HEK293 (cell line): ENCODE data around the gene ZIK1.
A peak's percentile ranks its signal among the peaks of the same experiment; 100 is the strongest.

Experiments
- CTCF ChIA-PET: fragments of 350-600 bp; formaldehyde crosslinking; extraction: SDS; loops from one replicate; lab custom pipeline; 2021; ENCODE audit warnings: antibody characterized with exemption; lab: Yijun Ruan, JAX
- POLR2A ChIA-PET: fragments of 300-600 bp; formaldehyde crosslinking; extraction: SDS; loops from one replicate; lab custom pipeline; 2020; ENCODE audit warnings: antibody characterized with exemption, inconsistent platforms; lab: Yijun Ruan, JAX
- H3K27ac ChIP-seq: fragments of 200-500 bp; sonication (Bioruptor generic); 2 replicates; pipeline ENCODE4 v1.5.1; 2014; ENCODE audit warnings: low read depth, low read length, control low read depth, inconsistent platforms; ENCODE audit errors: extremely low read depth
- H3K36me3 ChIP-seq, 2 experiments: fragments of 200-500 bp in 1 of 2; sonication (Bioruptor generic) in 1 of 2; 1 replicate in 1 of 2; 2 replicates in 1 of 2; pipeline ENCODE4 v1.5.1; 2014 to 2017; ENCODE audit warnings: inconsistent platforms in 2 of 2, low read length in 2 of 2; ENCODE audit not compliant: control insufficient read depth in 2 of 2, insufficient read depth in 1 of 2
- H3K4me1 ChIP-seq: fragments of 200-500 bp; sonication (Bioruptor generic); 2 replicates; pipeline ENCODE4 v1.5.1; 2014; ENCODE audit warnings: mild to moderate bottlenecking, low read length, inconsistent platforms; ENCODE audit not compliant: control insufficient read depth, insufficient read depth
- H3K4me3 ChIP-seq: 2 replicates; pipeline ENCODE4 v1.5.1; 2011; ENCODE audit warnings: low read depth, mild to moderate bottlenecking, control low read depth, low read length, moderate library complexity
- H3K9me3 ChIP-seq: fragments of 200-500 bp; sonication (Bioruptor generic); 2 replicates; pipeline ENCODE4 v1.5.1; 2014; ENCODE audit warnings: low read depth, low read length, inconsistent platforms; ENCODE audit not compliant: control insufficient read depth, insufficient read depth
- BCL6B ChIP-seq: fragments of 450-650 bp; formaldehyde crosslinking; IDR thresholded peaks from 2 replicates; pipeline ENCODE4 v1.5.1; 2017; ENCODE audit warnings: missing biosample characterization, missing genetic modification characterization
- SCRT2 ChIP-seq: fragments of 450-650 bp; formaldehyde crosslinking; IDR thresholded peaks from 2 replicates; pipeline ENCODE4 v1.5.1; 2016; ENCODE audit warnings: missing biosample characterization, missing genetic modification characterization
- SETDB1 ChIP-seq: IDR thresholded peaks from one replicate; pipeline ENCODE4 v1.6.1; 2017; ENCODE audit warnings: mild to moderate bottlenecking, low read length, moderate library complexity, mixed read lengths; ENCODE audit not compliant: insufficient read length
- WT1 ChIP-seq: fragments of 450-650 bp; formaldehyde crosslinking; IDR thresholded peaks from 2 replicates; pipeline ENCODE4 v1.5.1; 2016; ENCODE audit warnings: missing biosample characterization, missing genetic modification characterization
- ZBTB20 ChIP-seq: fragments of 450-650 bp; formaldehyde crosslinking; IDR thresholded peaks from 2 replicates; pipeline ENCODE4 v1.5.1; 2016; ENCODE audit warnings: missing biosample characterization, missing genetic modification characterization
- ZBTB6 ChIP-seq: fragments of 450-650 bp; formaldehyde crosslinking; IDR thresholded peaks from 2 replicates; pipeline ENCODE4 v1.5.1; 2017; ENCODE audit warnings: missing biosample characterization, missing genetic modification characterization
- ZNF112 ChIP-seq: fragments of 450-650 bp; formaldehyde crosslinking; IDR thresholded peaks from 2 replicates; pipeline ENCODE4 v1.5.0; 2017; ENCODE audit warnings: missing biosample characterization, missing genetic modification characterization
- ZNF184 ChIP-seq: fragments of 450-650 bp; IDR thresholded peaks from 2 replicates; pipeline ENCODE4 v1.5.1; 2018; ENCODE audit warnings: missing biosample characterization, mild to moderate bottlenecking, missing genetic modification characterization
- ZNF350 ChIP-seq: fragments of 450-650 bp; formaldehyde crosslinking; IDR thresholded peaks from 2 replicates; pipeline ENCODE4 v1.5.0; 2017; ENCODE audit warnings: missing biosample characterization, mild to moderate bottlenecking, missing genetic modification characterization
- ZNF37A ChIP-seq: fragments of 450-650 bp; IDR thresholded peaks from 2 replicates; pipeline ENCODE4 v1.5.1; 2018; ENCODE audit warnings: missing biosample characterization, missing genetic modification characterization
- ZNF394 ChIP-seq: fragments of 450-650 bp; formaldehyde crosslinking; IDR thresholded peaks from 2 replicates; pipeline ENCODE4 v1.5.1; 2016; ENCODE audit warnings: missing biosample characterization, missing genetic modification characterization, mild to moderate bottlenecking, moderate library complexity, borderline replicate concordance
- ZNF544 ChIP-seq: fragments of 450-650 bp; formaldehyde crosslinking; IDR thresholded peaks from 2 replicates; pipeline ENCODE4 v1.5.0; 2017; ENCODE audit warnings: missing biosample characterization, missing genetic modification characterization
- ZNF561 ChIP-seq: fragments of 450-650 bp; IDR thresholded peaks from 2 replicates; pipeline ENCODE4 v1.5.1; 2018; ENCODE audit warnings: missing biosample characterization, missing genetic modification characterization, borderline replicate concordance
- ZNF623 ChIP-seq: fragments of 450-650 bp; formaldehyde crosslinking; IDR thresholded peaks from 2 replicates; pipeline ENCODE4 v1.5.1; 2016; ENCODE audit warnings: missing biosample characterization, missing genetic modification characterization
- ZNF660 ChIP-seq: fragments of 450-650 bp; IDR thresholded peaks from 2 replicates; pipeline ENCODE4 v1.5.1; 2018; ENCODE audit warnings: missing biosample characterization, mild to moderate bottlenecking, missing genetic modification characterization
- ZNF777 ChIP-seq: fragments of 450-650 bp; formaldehyde crosslinking; IDR thresholded peaks from 2 replicates; pipeline ENCODE4 v1.5.1; 2017; ENCODE audit warnings: missing biosample characterization, missing genetic modification characterization, borderline replicate concordance
- ZNF830 ChIP-seq: fragments of 450-650 bp; IDR thresholded peaks from 2 replicates; pipeline ENCODE4 v1.5.0; 2018; ENCODE audit warnings: missing biosample characterization, missing genetic modification characterization, low read depth, mild to moderate bottlenecking, moderate library complexity
- ZXDB ChIP-seq: fragments of 450-650 bp; formaldehyde crosslinking; IDR thresholded peaks from 2 replicates; pipeline ENCODE4 v1.5.1; 2016; ENCODE audit warnings: missing biosample characterization, missing genetic modification characterization

ZIK1 gene

GRCh38 chr19:57632987-57633831, 49.3 kb downstream of the ZIK1 start, which contains the start of gene ZNF211 (continued):
- TF ChIP-seq ZXDB (tag by site-specific recombination): peak; percentile 78; the same call in 1 of the 2 replicates

GRCh38 chr19:57633832-57634131, 49.8 kb downstream of the ZIK1 start:
- POLR2A ChIA-PET: interaction anchor here (0.5 to 2.5 kb wide), 4 partner anchors 24 to 55 kb away, joined by 3 to 10 read pairs (median 6); partner anchors contain the start of genes ZNF416 and ZNF551
- Histone ChIP-seq H3K9me3 (no peaks in the 10 kb centered on the region; the same call in 1 of the 2 replicates), H3K36me3 (peaks cover 33 to 41% of the 10 kb centered on the region in 2 experiments), H3K4me3 (peak overlapping the region; percentile 80), H3K4me1 (0 out of 2 replicates have a peak, but pooled peaks cover 2% of the 10 kb centered on the region), H3K27ac (no peak overlapping the region; the same call in 1 of the 2 replicates)
- TF ChIP-seq ZNF777 (tag by site-specific recombination) (no peak), BCL6B (tag by site-specific recombination) (no peak)
- CTCF ChIA-PET: interaction anchor here (1.1 kb wide), 1 partner anchor 29 kb away, joined by 3 read pairs; no protein-coding TSS in a partner anchor

GRCh38 chr19:57637379-57637778, 53.4 kb downstream of the ZIK1 start:
- ChIA-PET POLR2A (no interaction called here), CTCF (no interaction called here)
- Histone ChIP-seq H3K4me3 (no peak overlapping the region), H3K27ac (no peak overlapping the region), H3K36me3 (peaks cover 64 to 75% of the 10 kb centered on the region in 2 experiments), H3K9me3 (peaks cover 3% of the 10 kb centered on the region; the same call in 1 of the 2 replicates), H3K4me1 (0 out of 2 replicates have a peak, but pooled peaks cover 2% of the 10 kb centered on the region)
- TF ChIP-seq SETDB1: peak; percentile 75
- no peak for TF ChIP-seq ZBTB20
- TF ChIP-seq WT1 (tag by site-specific recombination): no peak
- TF ChIP-seq ZNF623: no peak

GRCh38 chr19:57641715-57642234, 57.8 kb downstream of the ZIK1 start:
- no peak overlapping the region for H3K4me3 ChIP-seq
- H3K36me3 ChIP-seq: peaks cover 42 to 61% of the 10 kb centered on the region in 2 experiments
- peaks cover 3% of the 10 kb centered on the region; the same call in 1 of the 2 replicates for H3K9me3 ChIP-seq
- no peak overlapping the region for H3K27ac ChIP-seq
- POLR2A ChIA-PET: interaction anchor here (1.0 kb wide), 1 partner anchor 40 kb away, joined by 3 read pairs; the partner anchor contains the start of gene ZNF551
- peak; percentile 94 for TF ChIP-seq SETDB1
- TF ChIP-seq SCRT2: peak; percentile 59; the same call in 1 of the 2 replicates
- TF ChIP-seq ZBTB6 (tag by site-specific recombination): no peak
- no peaks in the 10 kb centered on the region for H3K4me1 ChIP-seq
- CTCF ChIA-PET: interaction anchor here (0.6 to 1.4 kb wide), 2 partner anchors 9 to 40 kb away, joined by 3 to 6 read pairs; partner anchors contain the start of gene ZNF551

- H3K27ac ChIP-seq: no peak overlapping the region
- H3K4me3 ChIP-seq: no peak overlapping the region
- H3K36me3 ChIP-seq: peaks cover 42 to 55% of the 10 kb centered on the region in 2 experiments
- POLR2A ChIA-PET: no interaction called here
- CTCF ChIA-PET: interaction anchor here (0.5 to 1.4 kb wide), 2 partner anchors 39 to 353 kb away, joined by 3 to 6 read pairs; partner anchors contain the start of gene ZNF551
- H3K9me3 ChIP-seq: peaks cover 3% of the 10 kb centered on the region; the same call in 1 of the 2 replicates
- no peaks in the 10 kb centered on the region for H3K4me1 ChIP-seq
- TF ChIP-seq ZNF830 (tag by site-specific recombination) (peak; percentile 91), ZNF394 (tag by site-specific recombination) (no peak), ZNF37A (tag by site-specific recombination) (peak; percentile 67), ZNF561 (peak; percentile 29; the same call in 1 of the 2 replicates), ZNF660 (tag by site-specific recombination) (peak; percentile 79; the same call in 1 of the 2 replicates), ZNF350 (tag by site-specific recombination) (0 out of 2 replicates have a peak, but pooled peaks have one; percentile 52), ZNF184 (0 out of 2 replicates have a peak, but pooled peaks have one; percentile 38), ZNF544 (tag by site-specific recombination) (peak; percentile 82), ZNF112 (tag by site-specific recombination) (0 out of 2 replicates have a peak, but pooled peaks have one; percentile 36)
Observed at GRCh38 chr19:57642396-57643046, 58.6 kb downstream of the ZIK1 start.
